NCI-H748 (cell line): Measurements from ENCODE around the gene RTEL1.

Experiments
- DNase-seq: peaks from one replicate; lab custom pipeline; 2025; ENCODE audit not compliant: unreplicated experiment; lab: John Stamatoyannopoulos, UW

The RTEL1 gene

DNA sequence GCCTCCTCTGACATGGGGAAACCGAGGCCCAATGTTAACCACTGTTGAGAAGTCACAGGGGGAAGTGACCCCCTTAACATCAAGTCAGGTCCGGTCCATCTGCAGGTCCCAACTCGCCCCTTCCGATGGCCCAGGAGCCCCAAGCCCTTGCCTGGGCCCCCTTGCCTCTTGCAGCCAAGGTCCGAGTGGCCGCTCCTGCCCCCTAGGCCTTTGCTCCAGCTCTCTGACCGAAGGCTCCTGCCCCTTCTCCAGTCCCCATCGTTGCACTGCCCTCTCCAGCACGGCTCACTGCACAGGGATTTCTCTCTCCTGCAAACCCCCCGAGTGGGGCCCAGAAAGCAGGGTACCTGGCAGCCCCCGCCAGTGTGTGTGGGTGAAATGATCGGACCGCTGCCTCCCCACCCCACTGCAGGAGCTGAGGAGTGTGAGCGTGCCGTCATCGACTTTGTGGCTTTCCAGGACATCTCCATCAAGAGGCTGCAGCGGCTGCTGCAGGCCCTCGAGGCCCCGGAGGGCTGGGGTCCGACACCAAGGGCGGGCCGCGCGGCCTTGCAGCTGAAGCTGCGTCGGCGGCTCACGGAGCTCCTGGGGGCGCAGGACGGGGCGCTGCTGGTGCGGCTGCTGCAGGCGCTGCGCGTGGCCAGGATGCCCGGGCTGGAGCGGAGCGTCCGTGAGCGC, 39.9 kb downstream of the RTEL1 start:
- no peak for DNase-seq

DNA sequence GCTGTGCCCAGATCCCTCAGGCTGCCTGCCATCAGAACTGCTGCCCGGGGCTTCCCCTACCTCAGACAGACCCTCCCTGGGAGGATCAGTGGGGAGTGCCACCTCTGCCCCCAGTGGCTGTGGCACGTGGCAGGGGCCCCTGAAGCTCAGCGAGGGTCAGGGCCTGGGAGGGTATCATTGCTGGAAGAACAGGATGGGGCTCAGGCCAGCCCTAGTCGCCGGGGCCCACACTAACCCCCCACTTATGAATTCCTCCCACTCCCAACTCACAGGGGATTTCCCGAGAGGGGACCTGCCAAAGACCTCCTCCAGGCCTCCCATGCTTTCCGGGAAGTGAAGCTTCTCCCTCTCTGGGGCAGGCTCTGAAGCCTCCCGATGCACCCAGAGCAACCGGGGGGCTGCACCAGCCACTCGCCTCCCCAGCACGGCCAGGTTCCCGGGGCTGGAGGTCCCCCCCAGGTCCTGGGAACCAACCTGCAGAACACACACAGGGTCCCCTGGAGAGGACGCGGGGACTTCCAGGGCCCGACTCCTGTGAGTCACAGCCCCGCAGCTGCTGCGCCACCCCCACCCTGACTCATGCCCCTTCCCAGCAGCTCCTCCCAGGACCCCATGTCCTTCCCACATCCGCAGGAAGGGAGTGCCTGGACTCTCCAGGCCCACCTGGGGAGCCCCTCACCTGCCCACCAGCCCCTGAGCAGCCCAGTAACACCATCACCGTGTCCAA, 40.8 kb downstream of the RTEL1 start:
- DNase-seq: no peak

DNA sequence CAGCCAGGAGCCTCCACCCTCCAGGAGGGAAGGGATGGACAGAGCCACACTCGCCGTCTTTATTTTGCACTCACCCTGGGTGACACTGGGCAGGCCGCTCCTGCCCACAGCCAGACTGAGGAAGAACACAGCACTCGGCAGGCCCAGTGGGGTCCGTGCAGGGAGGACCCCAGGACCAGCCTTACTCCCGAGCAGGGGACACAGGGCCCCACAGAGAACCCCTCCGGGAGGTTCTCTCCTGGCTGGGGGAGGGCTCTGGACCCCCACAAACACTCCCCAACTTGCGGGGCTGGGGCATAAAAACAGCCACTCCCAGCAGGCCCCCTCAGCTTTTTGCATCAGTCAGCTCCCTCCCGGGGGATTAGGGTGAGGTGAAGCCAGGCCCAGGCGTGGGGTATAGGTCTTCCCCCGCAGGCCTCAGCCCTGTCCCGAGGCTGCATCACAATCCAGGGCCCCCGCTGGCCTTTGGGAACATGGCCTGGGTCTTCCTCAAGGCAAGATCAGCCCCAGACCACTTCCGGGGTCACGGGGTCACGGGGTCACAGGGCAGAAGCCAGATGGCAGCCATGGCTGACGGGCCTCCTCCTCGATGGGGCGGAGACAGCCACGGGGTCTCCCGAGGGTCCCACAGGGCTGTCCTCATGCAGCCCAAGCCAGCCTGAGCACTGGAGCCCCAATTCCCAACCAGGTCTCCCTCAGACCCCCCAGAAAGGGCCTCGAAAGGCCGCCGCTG, 41.5 kb downstream of the RTEL1 start:
- DNase-seq: no peak

DNA sequence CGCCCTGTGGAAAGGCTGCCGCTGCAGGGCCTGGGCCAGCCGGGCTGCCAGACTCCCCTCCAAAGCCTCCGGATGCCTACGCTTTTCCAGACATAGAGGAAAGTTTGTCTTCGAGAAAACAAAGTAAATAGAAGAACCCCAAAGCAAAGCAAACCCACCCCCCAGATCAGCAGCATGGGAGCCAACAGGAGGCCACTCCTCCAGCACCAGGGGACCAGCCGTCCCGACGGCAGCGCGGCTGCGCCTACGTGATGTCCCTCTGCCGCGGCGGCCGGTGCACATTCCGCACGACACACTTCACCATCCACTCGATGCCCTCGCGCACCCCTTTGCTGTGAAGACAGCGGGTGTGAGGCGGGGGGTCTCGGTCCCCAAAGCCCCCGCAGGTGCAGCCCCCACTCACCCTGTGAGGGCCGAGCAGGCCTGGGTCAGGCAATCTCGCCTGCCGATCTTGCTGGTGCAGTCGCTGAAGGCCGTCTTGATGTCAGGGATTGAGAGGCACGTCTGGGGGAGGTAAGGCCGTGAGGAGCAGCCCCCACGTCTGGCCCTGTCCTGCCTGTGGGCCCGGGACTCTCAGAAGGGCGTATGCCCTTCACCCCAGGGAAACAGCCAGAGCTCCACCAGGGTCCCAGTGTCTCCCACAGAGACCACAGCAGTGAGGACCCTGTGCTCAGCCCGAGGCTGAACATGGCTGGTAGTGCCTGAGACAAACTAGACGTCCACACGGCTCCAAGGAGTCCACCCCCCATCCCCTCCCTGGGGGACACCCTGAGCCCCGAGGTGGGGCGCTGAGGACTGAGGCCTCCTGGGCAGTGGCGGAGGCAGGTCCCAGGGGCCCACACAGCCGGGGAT, 42.3 kb downstream of the RTEL1 start:
- DNase-seq: no peak

DNA sequence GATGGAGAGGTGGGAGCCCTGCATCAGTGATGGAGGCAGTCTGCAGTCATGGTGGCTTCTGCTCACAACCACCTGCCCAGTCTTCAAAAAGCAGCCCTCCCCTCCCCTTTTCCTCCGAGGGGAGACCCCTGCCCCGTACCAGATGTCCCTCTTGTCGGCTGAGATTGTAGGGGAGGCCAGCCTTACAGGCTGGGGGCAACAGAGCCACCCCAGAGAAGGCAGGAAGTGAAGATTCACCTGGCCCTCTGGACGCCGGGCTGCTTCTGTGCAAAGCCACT, 42.9 kb downstream of the RTEL1 start:
- no peak for DNase-seq

DNA sequence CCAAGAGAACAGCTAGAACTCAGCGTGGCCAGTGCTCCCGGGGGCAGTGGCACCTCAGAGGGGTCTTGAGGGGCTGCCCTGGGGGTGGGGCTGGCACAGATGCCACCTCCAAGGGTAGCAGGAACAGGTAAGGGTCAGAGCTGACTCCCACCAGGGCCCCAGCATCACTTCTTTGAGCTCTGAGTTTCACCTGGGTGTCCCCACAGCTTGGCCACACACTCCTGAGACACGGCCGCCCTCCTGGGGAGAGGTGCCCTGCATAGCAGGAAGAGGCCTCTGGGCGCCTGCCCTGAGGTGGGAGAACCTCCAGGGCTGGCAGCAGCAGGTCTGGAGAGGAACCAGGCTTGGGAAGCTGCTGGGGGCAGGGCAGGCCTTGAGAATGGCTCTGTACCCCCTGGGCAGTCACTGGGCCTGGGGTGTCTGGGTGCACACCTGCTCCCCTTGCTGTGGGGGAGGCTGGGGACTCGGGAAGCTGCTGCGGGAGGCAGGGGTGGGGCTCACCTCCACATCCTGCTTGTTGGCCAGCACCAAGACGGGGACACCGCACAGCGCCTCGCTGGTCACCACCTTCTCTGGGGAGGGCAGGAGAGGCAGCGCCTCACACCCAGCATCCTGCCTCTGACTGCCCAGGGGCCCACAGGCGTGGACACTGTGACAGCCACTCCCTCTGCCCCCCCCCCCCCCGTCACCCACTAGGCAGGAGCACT, 43.4 kb downstream of the RTEL1 start:
- no peak for DNase-seq

DNA sequence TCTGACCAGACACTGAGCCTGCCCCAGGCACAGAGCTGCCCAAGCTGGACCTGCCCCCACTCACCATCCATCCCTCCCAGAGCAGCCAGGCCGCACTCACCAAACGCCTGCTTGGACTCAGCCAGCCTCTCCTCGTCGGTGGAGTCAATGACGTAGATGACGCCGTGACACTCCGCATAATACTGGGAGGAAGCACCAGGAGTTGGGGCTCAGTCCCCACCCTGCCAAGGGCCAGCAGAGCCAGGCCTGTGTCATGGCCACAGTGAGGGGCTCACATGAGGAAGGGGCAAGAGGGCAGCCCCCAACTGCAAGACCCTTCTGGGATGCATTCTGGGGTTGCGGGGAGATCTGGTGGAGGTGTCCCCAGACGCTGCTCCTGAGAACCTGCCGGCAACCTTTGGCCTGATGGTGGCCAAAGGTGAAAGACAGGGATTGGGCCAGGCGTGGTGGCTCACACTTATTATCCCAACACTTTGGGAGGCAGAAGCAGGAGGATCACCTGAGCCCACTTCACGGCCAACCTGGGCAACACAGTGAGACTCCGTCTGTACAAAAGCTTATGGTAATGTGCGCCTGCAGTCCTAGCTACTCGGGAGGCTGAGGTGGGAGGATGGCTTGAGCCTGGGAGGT, 44.0 kb downstream of the RTEL1 start:
- DNase-seq: no peak

DNA sequence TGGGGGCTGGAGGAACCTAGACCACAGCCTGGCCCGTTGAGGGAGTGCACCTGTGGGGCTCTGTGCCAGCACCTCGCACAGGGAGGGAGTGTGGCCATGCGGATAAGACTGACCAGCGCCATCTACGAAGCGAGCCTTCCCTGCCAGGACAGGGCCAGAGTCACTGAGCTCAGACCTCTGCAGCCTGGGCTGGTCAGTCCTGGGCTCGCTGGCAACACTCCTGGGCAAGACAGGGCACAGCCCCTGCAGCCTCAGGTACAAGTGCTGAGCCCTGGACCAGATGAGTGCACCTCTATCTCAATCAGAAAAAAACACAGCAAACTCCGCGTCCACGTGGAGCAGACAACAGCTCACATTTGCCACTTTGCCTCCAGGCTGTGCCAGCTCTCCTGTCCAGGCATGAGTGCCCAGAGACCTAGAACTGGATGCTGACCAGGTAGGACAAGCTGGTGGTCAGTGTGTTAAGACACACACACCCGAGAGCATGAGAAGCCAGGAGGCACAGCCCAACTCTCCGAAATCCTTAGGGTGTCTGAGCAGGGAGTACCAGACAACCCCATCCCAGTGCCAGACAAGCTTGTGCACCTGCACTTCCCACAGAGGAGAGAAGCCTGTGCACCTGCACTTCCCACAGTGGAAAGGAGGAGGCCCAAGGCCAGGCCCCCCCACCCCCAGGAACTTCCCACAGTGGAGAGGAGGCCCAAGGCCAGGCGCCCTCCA, 44.8 kb downstream of the RTEL1 start:
- DNase-seq: no peak

DNA sequence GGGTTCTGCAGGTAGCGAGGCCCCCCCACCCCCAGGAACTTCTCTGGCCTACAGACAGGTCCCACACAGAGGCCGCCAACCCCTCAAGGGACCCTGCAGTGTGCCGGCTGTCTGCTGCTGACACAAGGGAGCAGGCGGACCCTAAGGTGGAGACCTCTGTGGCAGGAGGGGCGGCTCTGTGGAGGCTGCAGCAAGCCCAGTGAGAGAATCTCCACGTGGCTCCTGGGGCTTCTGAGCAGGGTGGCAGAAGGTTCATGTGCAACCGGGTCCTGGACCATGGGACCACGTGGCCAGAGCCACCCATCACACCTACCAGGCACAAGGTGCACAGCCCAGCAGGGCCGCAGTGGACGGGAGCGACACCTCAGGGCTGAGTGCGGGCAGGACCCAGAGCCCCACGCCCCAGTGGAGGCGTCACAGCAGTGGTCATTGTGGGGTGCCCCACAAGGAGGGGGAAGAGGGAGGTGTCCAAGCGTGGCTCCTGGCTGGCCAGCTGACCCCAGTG, 45.4 kb downstream of the RTEL1 start:
- no peak for DNase-seq

DNA sequence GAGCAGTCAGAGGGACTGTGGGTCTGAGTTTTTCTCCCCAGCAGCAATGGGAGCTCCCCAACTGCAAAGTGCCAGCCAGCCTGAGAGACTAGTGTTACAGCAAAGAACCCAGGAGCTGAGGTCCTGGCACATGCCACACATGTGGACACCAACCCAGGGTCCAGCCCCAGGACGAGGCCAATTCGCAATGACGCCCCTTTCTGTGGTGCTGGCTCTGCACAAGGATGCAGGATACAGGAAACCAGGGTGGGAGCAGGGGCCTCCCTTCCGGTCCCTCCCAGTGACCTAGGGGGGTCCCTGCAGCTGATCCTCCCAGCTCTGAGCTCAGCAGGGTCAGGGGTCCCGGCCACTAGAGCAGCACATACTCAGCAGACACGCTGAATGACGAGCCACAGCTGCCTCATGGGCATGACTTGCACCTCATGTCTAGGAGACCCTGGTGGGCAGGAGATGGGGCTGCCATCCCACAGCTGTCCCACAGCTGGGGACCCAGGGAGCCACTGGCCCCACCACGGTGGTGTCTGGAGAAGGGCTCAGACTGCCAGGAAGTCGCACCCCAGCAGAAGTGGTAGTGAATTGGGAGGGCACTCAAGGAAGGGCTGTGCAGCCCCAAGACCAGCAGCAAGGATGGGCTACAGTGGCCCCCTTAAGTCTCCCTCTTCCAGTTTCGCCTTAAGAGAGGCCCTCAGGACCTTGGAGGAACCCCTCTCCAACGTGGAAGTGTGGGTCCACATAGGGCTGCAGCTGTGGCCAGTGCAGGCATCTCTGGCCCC, 46.0 kb downstream of the RTEL1 start:
- no peak for DNase-seq

DNA sequence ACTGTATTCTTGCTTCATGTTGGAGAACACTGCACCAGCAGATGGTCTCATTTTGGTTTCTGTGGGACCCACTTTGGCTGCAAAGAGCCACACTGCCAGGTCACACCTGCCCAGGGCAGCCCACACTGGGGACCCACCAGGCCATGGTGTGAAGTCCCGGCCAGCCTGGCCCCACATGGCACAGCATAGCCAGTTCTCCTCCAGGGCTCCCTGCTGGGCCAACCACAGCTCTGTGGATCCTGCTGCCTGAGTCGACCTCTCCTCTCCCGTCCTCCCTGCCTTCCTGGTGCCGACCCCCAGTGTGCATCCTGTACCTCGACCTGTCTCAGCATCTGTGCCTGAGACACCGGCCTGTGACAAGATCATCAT, 46.6 kb downstream of the RTEL1 start:
- no peak for DNase-seq

DNA sequence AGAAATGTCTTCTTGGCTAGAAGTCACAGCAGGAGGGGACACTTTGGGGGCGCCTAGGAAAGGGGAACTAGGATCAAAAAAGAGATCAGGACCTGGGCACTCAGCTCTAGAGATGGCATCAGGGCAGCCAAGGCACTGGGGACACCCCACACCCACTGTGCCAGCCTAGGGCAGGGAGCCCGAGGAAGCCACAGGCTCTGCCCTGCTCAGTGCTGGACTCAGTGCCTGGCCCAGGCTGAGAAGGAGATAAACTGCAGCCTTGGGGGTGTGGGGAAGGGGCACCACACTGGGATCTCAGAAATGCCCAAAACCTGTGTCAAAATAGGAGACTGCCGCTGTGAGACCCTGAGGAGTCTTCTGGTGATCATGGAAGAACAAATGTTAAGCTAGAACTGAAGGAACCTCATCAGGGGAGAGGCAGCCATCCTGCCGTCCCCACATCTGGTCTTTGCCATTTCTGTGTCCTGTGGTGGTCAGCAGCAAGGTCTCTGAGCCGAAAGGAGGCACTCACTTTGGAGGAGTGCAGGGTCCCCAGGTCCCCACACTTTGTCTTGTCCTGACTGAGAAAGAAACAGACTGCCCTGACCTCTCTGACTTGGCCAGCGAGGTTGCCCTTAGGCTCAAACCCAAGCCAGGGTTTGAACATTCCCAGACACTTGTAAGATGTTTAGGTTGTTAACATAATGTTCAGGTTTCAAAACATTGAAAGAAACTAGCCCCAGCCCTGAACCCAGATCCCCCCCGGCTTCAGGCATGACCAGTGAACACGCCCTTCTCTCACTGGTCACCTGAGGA, 47.3 kb downstream of the RTEL1 start:
- DNase-seq: no peak

DNA sequence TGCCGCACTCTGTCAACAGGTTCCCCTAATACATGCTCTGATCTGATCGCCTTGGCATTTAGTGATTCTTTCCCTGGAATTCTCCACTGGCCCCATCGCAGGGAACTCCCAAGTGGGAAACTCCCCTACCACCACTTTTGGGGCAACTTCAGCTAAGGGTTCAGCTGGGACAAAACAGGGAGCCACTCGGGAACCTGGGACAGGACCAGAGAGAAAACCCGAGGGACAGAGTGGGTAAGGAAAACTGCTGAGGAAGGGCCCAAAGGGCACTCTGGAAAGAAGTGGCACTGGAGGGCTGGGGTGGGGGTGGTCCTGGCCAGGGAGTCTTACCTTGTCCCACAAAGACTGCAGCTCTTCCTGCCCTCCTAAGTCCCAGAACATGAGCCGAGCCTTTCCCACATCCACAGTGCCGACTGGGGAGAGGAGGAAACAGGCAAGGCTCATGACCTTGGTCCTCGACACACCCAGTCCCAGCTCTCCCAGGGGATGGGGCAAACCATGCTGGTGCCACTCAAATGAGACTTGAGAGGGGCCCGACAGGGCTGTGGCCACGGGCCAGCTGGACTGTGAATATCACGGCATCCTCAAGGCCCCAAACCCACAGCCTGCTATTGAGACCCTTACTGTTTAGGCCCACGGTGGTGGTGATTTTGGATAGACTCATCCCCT, 48.0 kb downstream of the RTEL1 start:
- no peak for DNase-seq

DNA sequence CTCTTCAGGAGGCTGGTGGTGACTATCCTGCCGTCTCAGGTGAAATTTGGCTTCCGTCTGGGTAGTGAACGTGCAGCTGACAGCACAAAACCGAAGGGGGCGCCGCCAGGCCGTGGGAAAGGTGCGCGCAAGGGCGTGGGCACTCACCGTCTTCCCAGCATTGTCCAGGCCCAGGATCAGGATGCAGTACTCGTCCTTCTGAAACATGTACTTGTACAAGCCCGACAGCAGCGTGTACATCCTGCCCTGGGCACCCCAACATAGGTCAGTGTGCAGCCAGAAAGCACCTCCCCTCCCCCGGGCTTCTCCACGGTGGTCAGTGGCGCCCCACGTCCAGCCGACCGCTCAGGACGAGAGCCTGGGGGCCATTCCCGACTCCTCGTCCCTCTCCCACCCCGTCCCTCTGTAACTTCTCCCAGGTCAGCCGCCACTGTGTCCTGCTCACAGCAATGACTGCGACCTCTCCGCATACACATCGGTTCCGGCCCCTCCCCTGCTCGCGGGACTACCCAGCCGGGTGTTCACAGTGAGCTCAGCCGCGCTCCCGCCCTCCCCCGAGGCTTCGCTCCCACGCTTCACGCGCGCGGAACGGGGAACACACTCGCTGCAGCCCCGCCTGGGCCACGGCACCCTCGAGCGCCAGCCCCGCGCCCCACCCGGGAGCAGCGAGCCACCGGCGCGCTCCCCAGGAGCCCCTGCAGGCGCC, 48.9 kb downstream of the RTEL1 start:
- peak; percentile 40 for DNase-seq

DNA sequence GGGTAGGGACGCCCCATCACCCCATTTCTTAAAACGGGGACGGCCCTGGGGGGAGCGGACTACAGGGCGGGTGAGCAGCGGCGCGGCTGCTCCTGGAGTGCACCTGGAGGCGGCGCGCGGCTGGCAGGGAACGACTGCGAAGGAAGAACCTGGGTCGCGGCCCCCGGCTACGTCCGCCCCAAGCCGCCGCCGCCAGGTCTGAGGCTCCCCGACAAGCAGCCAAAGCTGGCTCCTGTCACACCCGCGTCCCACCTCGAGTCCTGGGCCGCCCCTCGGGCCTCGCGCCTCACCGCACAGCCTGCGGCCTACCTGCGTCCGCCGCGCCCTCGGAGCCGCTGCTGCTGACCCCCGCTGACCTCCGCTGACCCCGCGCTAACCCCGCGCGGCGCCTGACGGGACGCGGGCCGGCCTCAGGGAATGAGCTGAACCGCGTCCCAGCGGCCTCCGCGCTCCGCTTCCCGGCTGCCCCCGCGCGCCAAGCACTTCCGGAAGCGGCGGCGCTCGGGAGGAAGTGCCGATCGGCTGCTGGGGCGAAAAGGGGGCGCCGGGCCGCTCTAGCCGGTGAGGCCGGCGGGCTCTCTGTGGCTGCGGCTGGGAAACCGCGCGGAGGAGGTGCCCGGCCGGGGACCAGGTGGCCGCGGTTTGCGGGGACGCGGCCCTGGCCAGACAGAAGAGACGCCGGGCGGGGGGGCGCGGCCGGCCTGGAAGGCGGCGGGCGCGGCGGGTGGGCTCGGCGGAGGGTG, 49.6 kb downstream of the RTEL1 start, which contains the start of the genes ARFRP1 and ZGPAT:
ARFRP1 (minus strand) TSS at position 419 of the 743 bp plus-strand sequence. CDS start 885 bp downstream, outside the sequence.
ZGPAT (plus strand) TSS at position 482 of the 743 bp plus-strand sequence. CDS start 542 bp downstream, outside the sequence.
- peak; percentile 84 for DNase-seq
